Measurements from ENCODE around the gene CACNA2D4. TPM values are rescaled to one million over a fixed set of nuclear protein-coding genes. Genes with fewer than 3 reads are reported as not detected.
A peak's percentile ranks its signal among the peaks of the same experiment; 100 is the strongest.

CACNA2D4 gene
- total and polyA plus RNA-seq, 12 donors, result 0.54 to 9.1 (median 3.1) TPM

GRCh38 chr12:1779783-1780182 is 138.7 kb downstream of the CACNA2D4 start:
- WGBS, 4 donors, result 63 to 73% (median 70%) methylated on average over 1 of the region's 1 CpG
- no peak for DNase-seq

DNA sequence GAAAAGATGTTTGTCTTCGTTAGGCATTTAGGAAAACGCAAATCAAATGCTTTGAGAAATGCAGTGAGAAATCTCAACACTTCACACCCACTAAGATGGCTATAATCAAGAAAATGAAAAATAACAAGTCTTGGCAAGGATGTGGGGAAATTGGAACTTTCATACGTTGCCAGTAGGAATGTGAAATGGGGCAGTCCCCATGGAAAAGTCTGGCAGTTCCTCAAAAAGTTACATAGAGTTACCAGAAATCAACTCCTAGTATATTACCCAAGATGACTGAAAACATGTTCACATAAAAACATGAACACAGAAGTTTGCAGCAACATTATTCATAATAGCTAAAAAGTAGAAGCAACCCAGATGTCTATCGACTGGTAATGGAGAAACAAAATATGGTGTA is 139.5 kb downstream of the CACNA2D4 start:
- H3K4me1 ChIP-seq (replicated peaks in 1 of 2), result peaks cover 9 to 26% of the 10 kb centered on the region in 2 donors
- no peaks in the 10 kb centered on the region for H3K9me3 ChIP-seq (replicated peaks in 1 of 3)
- peaks cover 0 to 15% of the 10 kb centered on the region in 2 donors for H3K36me3 ChIP-seq (replicated peaks in 1 of 2)
- H3K4me3 ChIP-seq, result no peak overlapping the region
- intact Hi-C loops (cut with DNase I), result no loop called here
- no peak for DNase-seq
- TF ChIP-seq, protein P1, sequence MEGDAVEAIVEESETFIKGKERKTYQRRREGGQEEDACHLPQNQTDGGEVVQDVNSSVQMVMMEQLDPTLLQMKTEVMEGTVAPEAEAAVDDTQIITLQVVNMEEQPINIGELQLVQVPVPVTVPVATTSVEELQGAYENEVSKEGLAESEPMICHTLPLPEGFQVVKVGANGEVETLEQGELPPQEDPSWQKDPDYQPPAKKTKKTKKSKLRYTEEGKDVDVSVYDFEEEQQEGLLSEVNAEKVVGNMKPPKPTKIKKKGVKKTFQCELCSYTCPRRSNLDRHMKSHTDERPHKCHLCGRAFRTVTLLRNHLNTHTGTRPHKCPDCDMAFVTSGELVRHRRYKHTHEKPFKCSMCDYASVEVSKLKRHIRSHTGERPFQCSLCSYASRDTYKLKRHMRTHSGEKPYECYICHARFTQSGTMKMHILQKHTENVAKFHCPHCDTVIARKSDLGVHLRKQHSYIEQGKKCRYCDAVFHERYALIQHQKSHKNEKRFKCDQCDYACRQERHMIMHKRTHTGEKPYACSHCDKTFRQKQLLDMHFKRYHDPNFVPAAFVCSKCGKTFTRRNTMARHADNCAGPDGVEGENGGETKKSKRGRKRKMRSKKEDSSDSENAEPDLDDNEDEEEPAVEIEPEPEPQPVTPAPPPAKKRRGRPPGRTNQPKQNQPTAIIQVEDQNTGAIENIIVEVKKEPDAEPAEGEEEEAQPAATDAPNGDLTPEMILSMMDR (IDR thresholded peaks at IDR 0.05), result no peak
- TF ChIP-seq POLR2A (IDR thresholded peaks at IDR 0.05), result no peak
- no peaks in the 10 kb centered on the region for H3K27me3 ChIP-seq
- 78 to 89% (median 84%) methylated on average over 4 of the region's 4 CpGs for WGBS, 4 donors
- H3K27ac ChIP-seq, result no peak overlapping the region

More at GRCh38 chr12:1779783-1780182, 138.7 kb downstream of the CACNA2D4 start:
- peaks cover 0 to 21% of the 10 kb centered on the region in 2 donors for H3K36me3 ChIP-seq (replicated peaks in 1 of 2)
- intact Hi-C loops (cut with DNase I), result no loop called here
- no peak overlapping the region for H3K27ac ChIP-seq
- H3K4me1 ChIP-seq (replicated peaks in 1 of 2), result peaks cover 9 to 33% of the 10 kb centered on the region in 2 donors
- no peaks in the 10 kb centered on the region for H3K27me3 ChIP-seq
- no peak overlapping the region for H3K4me3 ChIP-seq
- H3K9me3 ChIP-seq (replicated peaks in 1 of 3), result no peaks in the 10 kb centered on the region
- TF ChIP-seq, protein P1 (IDR thresholded peaks at IDR 0.05), result no peak
- TF ChIP-seq POLR2A (IDR thresholded peaks at IDR 0.05), result no peak

DNA sequence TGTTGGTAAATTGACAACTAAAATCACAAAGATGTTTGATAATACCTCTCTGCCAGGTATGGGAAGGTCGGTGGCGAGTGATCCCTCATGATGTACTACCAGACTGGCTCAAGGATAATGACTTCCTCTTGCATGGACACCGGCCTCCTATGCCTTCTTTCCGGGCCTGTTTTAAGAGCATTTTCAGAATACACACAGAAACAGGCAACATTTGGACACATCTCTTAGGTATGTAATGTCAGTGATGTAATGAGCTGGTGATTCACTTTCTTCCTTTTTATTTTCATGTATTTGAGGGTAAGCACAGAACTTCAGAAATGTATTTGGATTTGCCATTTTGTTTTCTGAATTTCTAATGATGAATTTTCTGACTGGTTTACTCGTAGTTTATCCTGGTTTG is 140.7 kb downstream of the CACNA2D4 start:
- 79 to 92% (median 84%) methylated on average over 5 of the region's 5 CpGs for WGBS, 4 donors
- H3K9me3 ChIP-seq (replicated peaks in 1 of 3), result no peaks in the 10 kb centered on the region
- intact Hi-C loops (cut with DNase I), result no loop called here

DNA sequence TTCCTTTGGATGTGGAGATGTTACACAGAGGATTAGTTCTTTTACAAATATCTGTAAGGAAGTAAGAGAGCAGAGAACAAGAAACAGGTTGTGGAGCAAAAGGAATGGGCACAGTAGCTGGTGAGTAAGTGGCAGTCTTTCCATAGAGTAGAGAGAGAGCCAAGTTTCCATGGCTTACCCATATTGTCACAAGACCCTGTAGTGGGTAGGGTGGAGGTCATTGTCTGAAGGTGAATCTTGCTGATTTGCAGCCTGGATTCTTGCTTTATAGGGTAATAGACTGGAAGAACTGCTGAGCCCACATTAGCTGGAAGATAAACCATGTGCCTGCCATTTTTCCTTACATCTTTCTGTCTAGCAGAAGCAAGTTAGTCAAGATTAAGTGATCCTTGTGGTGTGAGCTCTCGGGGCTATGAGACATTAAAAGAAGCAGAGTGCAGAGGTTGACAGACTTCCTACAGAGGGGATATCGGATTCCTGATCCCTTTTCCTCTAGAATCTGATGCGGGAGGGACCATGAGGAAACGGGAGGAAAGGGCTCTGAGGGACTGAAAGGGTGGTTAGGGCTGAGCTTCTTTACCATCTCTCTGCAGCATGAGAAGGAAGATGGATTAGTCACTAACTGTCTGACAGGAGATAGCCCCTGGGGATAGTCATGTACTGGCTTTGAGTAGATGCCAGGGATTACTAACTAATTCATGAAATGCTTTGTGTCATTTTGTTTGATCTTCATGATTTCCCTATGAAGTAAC is 142.1 kb downstream of the CACNA2D4 start:
- intact Hi-C loops (cut with DNase I), result no loop called here
- peaks cover 15 to 27% of the 10 kb centered on the region in 2 donors for H3K4me1 ChIP-seq (replicated peaks in 1 of 2)
- TF ChIP-seq, protein P1 (IDR thresholded peaks at IDR 0.05), result no peak
- no peak for TF ChIP-seq POLR2A (IDR thresholded peaks at IDR 0.05)
- DNase-seq, result peak in 1 of 7 donors; percentile 31
- no peaks in the 10 kb centered on the region for H3K9me3 ChIP-seq (replicated peaks in 1 of 3)
- H3K4me3 ChIP-seq, result no peak overlapping the region
- WGBS, 4 donors, result 66 to 76% (median 70%) methylated on average over 4 of the region's 4 CpGs
- peaks cover 0 to 10% of the 10 kb centered on the region in 2 donors for H3K36me3 ChIP-seq (replicated peaks in 1 of 2)
- H3K27ac ChIP-seq, result peak overlapping the region in 2 of 5 donors; percentile 41 to 46
- no peaks in the 10 kb centered on the region for H3K27me3 ChIP-seq

More for the DNA sequence above, 140.7 kb downstream of the CACNA2D4 start:
- Histone ChIP-seq H3K27me3 (no peaks in the 10 kb centered on the region), H3K4me1 (replicated peaks in 1 of 2) (peaks cover 10 to 31% of the 10 kb centered on the region in 2 donors), H3K4me3 (no peak overlapping the region), H3K36me3 (replicated peaks in 1 of 2) (peaks cover 0 to 17% of the 10 kb centered on the region in 2 donors), H3K27ac (peak overlapping the region in 1 of 5 donors; percentile 21)
- DNase-seq, result no peak
- no peak for TF ChIP-seq POLR2A (IDR thresholded peaks at IDR 0.05)
- TF ChIP-seq, protein P1 (IDR thresholded peaks at IDR 0.05), result no peak

Measured in adrenal gland (tissue), 12 donors.